Ishikawa (cell line): ENCODE data around the gene THRB.

Experiments
- CEBPB ChIP-seq: IDR thresholded peaks from 2 replicates; pipeline ENCODE4 v1.6.1; 2012
- CREB1 ChIP-seq: IDR thresholded peaks from 2 replicates; pipeline ENCODE4 v1.6.1; 2012; ENCODE audit warnings: low read depth
- EGR1 ChIP-seq: IDR thresholded peaks from 2 replicates; pipeline ENCODE4 v1.6.1; 2012
- EP300 ChIP-seq: IDR thresholded peaks from 2 replicates; pipeline ENCODE4 v1.6.1; 2012; ENCODE audit warnings: borderline replicate concordance
- FOXM1 ChIP-seq: IDR thresholded peaks from 2 replicates; pipeline ENCODE4 v1.6.1; 2012; ENCODE audit warnings: low read depth, borderline replicate concordance
- MAX ChIP-seq: IDR thresholded peaks from 2 replicates; pipeline ENCODE4 v1.6.1; 2012
- NFIC ChIP-seq: IDR thresholded peaks from 2 replicates; pipeline ENCODE4 v1.6.1; 2012
- RAD21 ChIP-seq: IDR thresholded peaks from 2 replicates; pipeline ENCODE4 v1.6.1; 2012; ENCODE audit warnings: low read depth
- REST ChIP-seq: IDR thresholded peaks from 2 replicates; pipeline ENCODE4 v1.6.1; 2012; ENCODE audit warnings: low read depth, mild to moderate bottlenecking
- TAF1 ChIP-seq: IDR thresholded peaks from 2 replicates; pipeline ENCODE4 v1.6.1; 2012; ENCODE audit warnings: low read depth, mild to moderate bottlenecking
- TCF12 ChIP-seq: IDR thresholded peaks from 2 replicates; pipeline ENCODE4 v1.6.1; 2012; ENCODE audit warnings: low read depth
- TEAD4 ChIP-seq: IDR thresholded peaks from 2 replicates; pipeline ENCODE4 v1.6.1; 2012
- USF1 ChIP-seq: IDR thresholded peaks from 2 replicates; pipeline ENCODE4 v1.6.1; 2012
- YY1 ChIP-seq: IDR thresholded peaks from 2 replicates; pipeline ENCODE4 v1.6.1; 2012; ENCODE audit warnings: low read depth
- ZBTB7A ChIP-seq: IDR thresholded peaks from 2 replicates; pipeline ENCODE4 v1.6.1; 2012; ENCODE audit warnings: low read depth

The THRB gene

GRCh38 chr3:24388159-24388558 is 106.5 kb downstream of the THRB start:
- TF ChIP-seq CEBPB, result no peak
- no peak for TF ChIP-seq MAX
- TF ChIP-seq EGR1, result no peak
- no peak for TF ChIP-seq TEAD4
- TF ChIP-seq ZBTB7A, result no peak
- TF ChIP-seq CREB1, result no peak
- no peak for TF ChIP-seq RAD21
- no peak for TF ChIP-seq REST
- no peak for TF ChIP-seq NFIC
- no peak for TF ChIP-seq USF1

- TF ChIP-seq REST (no peak), TAF1 (no peak), CREB1 (no peak), FOXM1 (no peak), EP300 (no peak), MAX (no peak), TCF12 (no peak), USF1 (no peak), YY1 (no peak), EGR1 (no peak)
Observed at GRCh38 chr3:24387493-24387892, 107.2 kb downstream of the THRB start.

- no peak for TF ChIP-seq TEAD4
- no peak for TF ChIP-seq NFIC
Observed at GRCh38 chr3:24387000-24387399, 107.7 kb downstream of the THRB start.

GRCh38 chr3:24386458-24386857 is 108.2 kb downstream of the THRB start:
- TF ChIP-seq YY1 (no peak), RAD21 (no peak), FOXM1 (no peak), REST (no peak), TAF1 (no peak), TCF12 (no peak), TEAD4 (no peak)

GRCh38 chr3:24385012-24385615 is 109.5 kb downstream of the THRB start:
- TF ChIP-seq MAX, result no peak
- TF ChIP-seq EP300, result no peak
- TF ChIP-seq USF1, result no peak
- no peak for TF ChIP-seq EGR1
- TF ChIP-seq FOXM1, result no peak
- TF ChIP-seq NFIC, result no peak
- TF ChIP-seq TCF12, result no peak
- TF ChIP-seq YY1, result no peak
- no peak for TF ChIP-seq CEBPB
- no peak for TF ChIP-seq RAD21
- no peak for TF ChIP-seq CREB1
- no peak for TF ChIP-seq REST
- no peak for TF ChIP-seq ZBTB7A
